ENCODE data around the gene APP. TPM values are rescaled to one million over a fixed set of nuclear protein-coding genes. Genes with fewer than 3 reads are reported as not detected.
A peak's percentile ranks its signal among the peaks of the same experiment; 100 is the strongest.

APP gene
- total RNA-seq, 2 donors from 2014 or later = 256 to 423 TPM

DNA sequence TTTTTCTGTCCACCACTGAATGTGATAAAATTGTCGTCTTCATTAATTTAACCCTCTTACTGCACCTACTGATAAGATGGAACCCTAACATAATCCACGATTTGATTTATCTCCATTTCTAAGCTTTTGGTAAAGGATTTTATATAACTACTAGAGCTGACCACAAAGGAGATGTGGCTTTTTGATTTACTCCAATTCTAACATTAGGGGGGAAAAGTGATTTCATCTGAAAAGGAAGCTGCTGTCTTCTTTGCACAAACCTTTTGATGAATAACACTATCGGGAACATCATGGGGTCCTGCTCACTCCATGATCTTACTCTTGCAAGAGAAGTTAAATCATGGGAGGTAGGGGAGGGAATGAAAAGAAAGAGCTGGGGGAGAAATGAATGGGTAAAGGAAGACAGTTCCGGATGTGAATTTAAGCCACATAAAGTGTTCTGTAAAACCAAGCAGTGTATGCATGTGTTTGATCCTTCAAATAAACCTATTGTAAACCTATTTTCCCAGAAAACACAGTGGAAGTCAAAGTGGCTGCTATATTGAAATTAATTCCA, 274.0 kb downstream of the APP start:
- no peaks in the 10 kb centered on the region for H3K9me3 ChIP-seq
- no peak overlapping the region for H3K27ac ChIP-seq
- DNase-seq = no peak
- ATAC-seq = no peak
- H3K4me3 ChIP-seq = no peak overlapping the region
- intact Hi-C loops (cut with DNase I) = no loop called here
- peaks cover 0 to 2% of the 10 kb centered on the region in 2 donors for H3K36me3 ChIP-seq (replicated peaks in 1 of 2; ENCODE audit: insufficient read depth in 1 of 2, low read depth in 2 of 2)
- no peaks in the 10 kb centered on the region for H3K4me1 ChIP-seq
- H3K27me3 ChIP-seq = no peaks in the 10 kb centered on the region
- no peak for TF ChIP-seq POLR2A (IDR thresholded peaks at IDR 0.05)
- TF ChIP-seq CTCF (IDR thresholded peaks at IDR 0.05) = no peak
- WGBS, 2 donors = 47 to 56% methylated on average over 4 of the region's 4 CpGs

- TF ChIP-seq POLR2A (IDR thresholded peaks at IDR 0.05) (no peak), CTCF (IDR thresholded peaks at IDR 0.05) (peak in 6 of 7 experiments; percentile 29 to 68 (median 56))
- Histone ChIP-seq H3K9me3 (no peaks in the 10 kb centered on the region), H3K4me3 (no peak overlapping the region), H3K36me3 (replicated peaks in 1 of 2; ENCODE audit: insufficient read depth in 1 of 2, low read depth in 2 of 2) (peaks cover 0 to 4% of the 10 kb centered on the region in 2 donors), H3K27me3 (no peaks in the 10 kb centered on the region), H3K4me1 (no peaks in the 10 kb centered on the region), H3K27ac (no peak overlapping the region)
- peak; percentile 81 for ATAC-seq
- DNase-seq = peak in 1 of 4 donors; percentile 18
- intact Hi-C loops (cut with DNase I) = no loop called here
- WGBS, 2 donors = 27 to 36% methylated on average over 6 of the region's 6 CpGs
These were observed 274.9 kb downstream of the APP start for GRCh38 chr21:25895565-25896205.

DNA sequence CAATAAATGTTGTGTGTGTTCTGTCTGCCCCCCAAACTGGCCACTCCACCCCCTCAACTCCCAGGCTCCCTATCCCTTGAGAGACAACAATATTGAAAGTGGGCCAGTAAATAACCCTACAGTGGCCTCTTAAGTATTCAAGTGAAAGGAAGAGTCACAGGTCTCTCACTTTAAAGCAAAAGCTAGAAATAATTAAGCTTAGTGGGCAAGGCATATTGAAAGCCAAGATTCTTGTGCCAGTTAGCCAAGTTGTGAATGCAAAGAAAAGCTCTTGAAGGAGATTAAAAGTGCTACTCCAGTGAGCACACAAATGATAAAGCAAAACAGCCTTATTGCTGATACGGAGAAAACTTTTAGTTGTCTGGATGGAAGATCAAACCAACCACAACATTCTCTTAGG, 277.4 kb downstream of the APP start:
- H3K27me3 ChIP-seq = no peaks in the 10 kb centered on the region
- H3K4me1 ChIP-seq = peaks cover 7% of the 10 kb centered on the region
- TF ChIP-seq CTCF (IDR thresholded peaks at IDR 0.05) (no peak), POLR2A (IDR thresholded peaks at IDR 0.05) (no peak)
- intact Hi-C loops (cut with DNase I) = no loop called here
- H3K36me3 ChIP-seq (replicated peaks in 1 of 2; ENCODE audit: insufficient read depth in 1 of 2, low read depth in 2 of 2) = peaks cover 0 to 4% of the 10 kb centered on the region in 2 donors
- H3K27ac ChIP-seq = no peak overlapping the region
- 56 to 59% methylated on average over 1 of the region's 1 CpG for WGBS, 2 donors
- no peak for DNase-seq
- H3K9me3 ChIP-seq = no peaks in the 10 kb centered on the region
- H3K4me3 ChIP-seq = no peak overlapping the region
- no peak for ATAC-seq

- Histone ChIP-seq H3K9me3 (no peaks in the 10 kb centered on the region), H3K4me1 (peaks cover 11% of the 10 kb centered on the region), H3K27ac (no peak overlapping the region), H3K36me3 (replicated peaks in 1 of 2; ENCODE audit: insufficient read depth in 1 of 2, low read depth in 2 of 2) (peaks cover 0 to 4% of the 10 kb centered on the region in 2 donors), H3K27me3 (no peaks in the 10 kb centered on the region), H3K4me3 (no peak overlapping the region)
- TF ChIP-seq POLR2A (IDR thresholded peaks at IDR 0.05) (no peak), CTCF (IDR thresholded peaks at IDR 0.05) (no peak)
- 91 to 94% methylated on average over 5 of the region's 5 CpGs for WGBS, 2 donors
- DNase-seq (no peak), ATAC-seq (no peak)
- intact Hi-C loops (cut with DNase I) = no loop called here
These were observed 279.0 kb downstream of the APP start for GRCh38 chr21:25891596-25891995.

DNA sequence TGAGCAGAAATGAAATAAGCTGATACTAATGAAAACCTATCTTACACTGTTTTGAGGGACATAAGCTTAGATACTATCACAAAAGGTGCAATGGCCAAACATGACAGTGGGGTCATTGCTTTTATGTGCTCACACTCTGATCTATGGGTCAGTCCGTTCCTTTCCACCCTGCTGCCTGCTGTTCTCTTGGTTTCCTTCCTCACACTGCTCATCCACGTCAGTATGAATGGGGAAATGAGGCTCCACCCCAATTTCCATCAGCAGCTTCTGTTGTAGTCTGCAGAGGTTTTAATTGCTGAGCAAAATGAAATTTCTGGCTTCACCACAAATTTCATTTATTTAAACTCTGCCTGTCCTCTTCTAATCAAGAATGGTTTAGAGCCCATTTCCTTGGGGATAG, 280.6 kb downstream of the APP start:
- intact Hi-C loops (cut with DNase I) = no loop called here
- Histone ChIP-seq H3K4me3 (no peak overlapping the region), H3K4me1 (peaks cover 11% of the 10 kb centered on the region), H3K27ac (no peak overlapping the region), H3K36me3 (replicated peaks in 1 of 2; ENCODE audit: insufficient read depth in 1 of 2, low read depth in 2 of 2) (peaks cover 0 to 4% of the 10 kb centered on the region in 2 donors), H3K9me3 (no peaks in the 10 kb centered on the region), H3K27me3 (no peaks in the 10 kb centered on the region)
- no peak for DNase-seq
- TF ChIP-seq POLR2A (IDR thresholded peaks at IDR 0.05) (no peak), CTCF (IDR thresholded peaks at IDR 0.05) (no peak)
- 67 to 70% methylated on average over 2 of the region's 2 CpGs for WGBS, 2 donors
- ATAC-seq = no peak
